Upper lobe of right lung (tissue), 1 donor: ENCODE data around the gene BCLAF3. TPM values are rescaled to one million over a fixed set of nuclear protein-coding genes. Genes with fewer than 3 reads are reported as not detected.

ENCODE experiments used
- ATAC-seq: fragments of 200-7000 bp; cut with Tn5 transposase; one replicate; pipeline ENCODE4 v1.9.1; 2020; ENCODE audit warnings: mild to moderate bottlenecking, moderate library complexity
- DNase-seq: peaks from one replicate; pipeline ENCODE4 v3.0.0-alpha.2; 2020
- H3K27ac ChIP-seq: fragments of 200-600 bp; one replicate; pipeline ENCODE4 v1.8.0; 2022
- H3K27me3 ChIP-seq: fragments of 200-600 bp; one replicate; pipeline ENCODE4 v1.8.0; 2022; ENCODE audit warnings: mild to moderate bottlenecking
- H3K36me3 ChIP-seq: fragments of 200-600 bp; one replicate; pipeline ENCODE4 v1.8.0; 2022
- H3K4me1 ChIP-seq: fragments of 200-600 bp; one replicate; pipeline ENCODE4 v1.8.0; 2022
- H3K4me3 ChIP-seq: fragments of 200-600 bp; one replicate; pipeline ENCODE4 v1.8.0; 2022; ENCODE audit warnings: mild to moderate bottlenecking
- H3K9me3 ChIP-seq: fragments of 200-600 bp; one replicate; pipeline ENCODE4 v1.8.0; 2022
- CTCF ChIP-seq: fragments of 200-600 bp; IDR thresholded peaks from one replicate; pipeline ENCODE4 v1.8.0; 2022; ENCODE audit warnings: antibody characterized with exemption
- intact Hi-C: fragments of 100-400 bp; cut with DNase I; formaldehyde crosslinking; loops from one replicate; pipeline ENCODE4 v1.11.0; 2022
- total RNA-seq: library from RNA; stranded (reverse); fragmentation: NEBNext Ultra II Directional; extraction: Animal tissue kit (Norgen Biotek cat#: 25700); gene quantifications from one replicate; pipeline ENCODE4 v1.2.1, GENCODE V29; 2021
- donor health status: DM: no; HTN: yes; CAD: no; lungs with severe emphysema.

Gene BCLAF3
- total RNA-seq, 1 donor from 2014 or later: 15.4 TPM

DNA sequence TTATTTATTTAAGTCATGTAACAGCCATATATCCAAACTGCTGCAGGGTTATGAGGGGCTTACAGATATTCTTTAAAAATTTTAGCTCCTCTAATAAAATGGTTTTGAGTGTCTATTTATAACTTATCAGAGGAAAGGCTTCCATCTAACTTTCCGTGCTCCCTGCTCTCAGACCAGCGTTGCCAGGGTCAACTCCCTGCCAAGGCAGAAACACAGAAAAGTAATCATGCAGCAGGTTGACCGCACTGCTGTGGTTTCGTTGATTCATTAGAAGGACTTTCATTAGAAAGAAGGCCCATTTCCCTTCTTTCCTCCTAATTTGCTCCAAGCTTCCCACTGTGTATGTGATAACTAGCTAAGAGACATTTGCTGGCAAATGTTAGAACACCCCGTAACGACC lies 33.9 kb downstream of the BCLAF3 start:
- no peak for ATAC-seq
- H3K27ac ChIP-seq: no peak overlapping the region
- TF ChIP-seq CTCF: no peak
- intact Hi-C loops: no loop called here
- H3K9me3 ChIP-seq: no peaks in the 10 kb centered on the region
- H3K27me3 ChIP-seq: no peaks in the 10 kb centered on the region
- H3K36me3 ChIP-seq: no peaks in the 10 kb centered on the region
- DNase-seq: no peak
- no peak overlapping the region for H3K4me3 ChIP-seq
- H3K4me1 ChIP-seq: no peaks in the 10 kb centered on the region

- ATAC-seq (no peak), DNase-seq (no peak)
- no peaks in the 10 kb centered on the region for H3K4me1 ChIP-seq
- H3K27ac ChIP-seq: no peak overlapping the region
- no peaks in the 10 kb centered on the region for H3K36me3 ChIP-seq
- H3K4me3 ChIP-seq: no peak overlapping the region
- TF ChIP-seq CTCF: no peak
- H3K27me3 ChIP-seq: no peaks in the 10 kb centered on the region
- intact Hi-C loops: no loop called here
- H3K9me3 ChIP-seq: no peaks in the 10 kb centered on the region
Measured at GRCh38 chrX:19956306-19956705, 34.6 kb downstream of the BCLAF3 start.

GRCh38 chrX:19955306-19955705 lies 35.6 kb downstream of the BCLAF3 start:
- H3K4me1 ChIP-seq: no peaks in the 10 kb centered on the region
- ATAC-seq (no peak), DNase-seq (no peak)
- no peak for TF ChIP-seq CTCF
- no peaks in the 10 kb centered on the region for H3K27me3 ChIP-seq
- intact Hi-C loops: no loop called here
- H3K4me3 ChIP-seq: no peak overlapping the region
- no peak overlapping the region for H3K27ac ChIP-seq
- H3K9me3 ChIP-seq: no peaks in the 10 kb centered on the region
- H3K36me3 ChIP-seq: no peaks in the 10 kb centered on the region

GRCh38 chrX:19954335-19955096 lies 36.3 kb downstream of the BCLAF3 start:
- Histone ChIP-seq H3K27ac (no peak overlapping the region), H3K36me3 (no peaks in the 10 kb centered on the region), H3K9me3 (no peaks in the 10 kb centered on the region), H3K27me3 (no peaks in the 10 kb centered on the region), H3K4me3 (no peak overlapping the region), H3K4me1 (no peaks in the 10 kb centered on the region)
- TF ChIP-seq CTCF: no peak
- intact Hi-C loops: no loop called here
- no peak for DNase-seq
- ATAC-seq: no peak

DNA sequence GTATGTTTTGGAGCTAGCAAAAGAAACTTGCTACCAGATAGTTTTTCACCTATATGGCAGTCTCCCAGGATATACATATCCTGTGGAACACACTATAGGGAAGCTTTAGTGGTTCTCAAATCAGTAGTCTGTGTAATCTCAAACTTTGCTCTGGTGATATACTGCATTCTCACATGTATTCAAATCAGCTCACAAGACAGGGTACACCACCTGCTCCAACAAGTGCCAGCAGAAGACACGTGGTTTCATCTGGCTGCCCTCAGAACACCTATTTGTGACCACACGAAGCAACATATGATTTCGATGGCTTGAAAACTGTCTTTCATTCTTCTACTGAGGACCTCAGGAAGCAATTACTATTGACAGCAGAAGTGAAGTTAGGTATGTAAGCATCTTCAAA lies 37.7 kb downstream of the BCLAF3 start:
- H3K4me3 ChIP-seq: no peak overlapping the region
- no peaks in the 10 kb centered on the region for H3K4me1 ChIP-seq
- intact Hi-C loops: no loop called here
- DNase-seq (no peak), ATAC-seq (no peak)
- H3K9me3 ChIP-seq: no peaks in the 10 kb centered on the region
- no peaks in the 10 kb centered on the region for H3K27me3 ChIP-seq
- H3K36me3 ChIP-seq: no peaks in the 10 kb centered on the region
- H3K27ac ChIP-seq: no peak overlapping the region
- no peak for TF ChIP-seq CTCF

GRCh38 chrX:19949340-19949739 lies 41.5 kb downstream of the BCLAF3 start:
- DNase-seq (no peak), ATAC-seq (no peak)
- no peak overlapping the region for H3K27ac ChIP-seq
- no peak for TF ChIP-seq CTCF
- no peaks in the 10 kb centered on the region for H3K9me3 ChIP-seq
- no peaks in the 10 kb centered on the region for H3K36me3 ChIP-seq
- H3K4me1 ChIP-seq: no peaks in the 10 kb centered on the region
- intact Hi-C loops: no loop called here
- H3K4me3 ChIP-seq: no peak overlapping the region
- H3K27me3 ChIP-seq: no peaks in the 10 kb centered on the region
